GM20000 (cell line): ENCODE measurements around the gene TREM1.

Experiments used
- DNase-seq: peaks from one replicate; pipeline ENCODE4 v3.0.0; 2012; ENCODE audit warnings: low spot score
- CTCF ChIP-seq: IDR thresholded peaks from 2 replicates; pipeline ENCODE4 v1.5.1; 2012; ENCODE audit warnings: mild to moderate bottlenecking, control low read depth; ENCODE audit errors: extremely low read depth, missing control alignments

Gene TREM1

DNA sequence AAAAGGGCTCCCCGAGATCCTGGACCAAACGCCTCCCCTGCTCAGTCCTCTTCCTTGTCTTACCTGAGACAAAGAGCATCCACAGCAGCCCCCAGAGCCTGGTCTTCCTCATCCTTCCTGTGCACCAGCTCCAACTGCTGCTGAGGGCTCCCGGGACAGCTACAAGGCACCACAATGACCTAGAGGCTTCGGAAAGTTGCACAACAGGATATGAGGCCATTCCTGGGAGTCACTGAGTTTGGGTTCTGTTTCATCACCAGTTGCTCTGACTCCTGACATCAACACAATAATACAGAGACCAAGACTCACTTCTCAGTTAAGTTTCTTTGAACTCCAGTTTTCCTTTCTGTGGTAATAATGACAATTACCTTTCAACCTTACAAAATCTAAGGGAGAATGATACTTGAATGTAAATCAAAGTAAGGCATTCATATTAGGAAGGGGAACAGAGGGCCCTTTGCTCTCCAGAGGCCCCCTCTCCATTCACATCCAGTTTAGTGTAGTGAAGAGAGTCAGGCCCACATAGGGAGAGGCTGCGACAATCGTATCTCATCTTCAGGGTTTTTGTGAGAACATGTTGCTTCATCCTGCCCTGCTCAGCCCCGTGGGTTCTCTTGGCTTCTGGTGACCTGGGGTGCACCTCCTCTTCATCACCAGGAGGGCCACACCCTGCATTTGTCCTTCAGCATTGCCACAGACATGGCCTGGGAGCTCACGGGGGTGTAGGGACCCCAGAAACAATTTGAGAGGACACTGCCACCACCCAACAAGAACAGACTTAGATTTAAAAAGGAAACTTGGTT lies at the start of gene TREM1:
TREM1 (minus strand) TSS at position 139 of the 803 bp plus-strand sequence; CDS start at position 112, 27 bp downstream.
- no peak for TF ChIP-seq CTCF
- DNase-seq: no peak

DNA sequence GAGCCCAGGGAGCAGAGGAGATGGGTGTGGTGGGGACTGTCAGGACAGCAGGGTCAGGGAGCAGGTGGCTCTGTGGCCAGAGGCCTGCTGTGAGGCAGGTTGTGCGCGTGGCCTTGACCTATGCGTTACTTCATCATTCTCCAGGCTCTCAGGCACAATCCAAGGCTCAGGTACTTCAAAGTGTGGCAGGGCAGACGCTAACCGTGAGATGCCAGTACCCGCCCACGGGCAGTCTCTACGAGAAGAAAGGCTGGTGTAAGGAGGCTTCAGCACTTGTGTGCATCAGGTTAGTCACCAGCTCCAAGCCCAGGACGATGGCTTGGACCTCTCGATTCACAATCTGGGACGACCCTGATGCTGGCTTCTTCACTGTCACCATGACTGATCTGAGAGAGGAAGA lies 49.5 kb upstream of the TREM1 start:
- no peak for TF ChIP-seq CTCF
- no peak for DNase-seq

GRCh38 chr6:41335296-41335695 lies 48.8 kb upstream of the TREM1 start, which contains the start of gene NCR2:
Gene NCR2 (plus strand): TSS chr6:41335608. CDS start chr6:41335877, 269 bp downstream.
- no peak for DNase-seq
- no peak for TF ChIP-seq CTCF

DNA sequence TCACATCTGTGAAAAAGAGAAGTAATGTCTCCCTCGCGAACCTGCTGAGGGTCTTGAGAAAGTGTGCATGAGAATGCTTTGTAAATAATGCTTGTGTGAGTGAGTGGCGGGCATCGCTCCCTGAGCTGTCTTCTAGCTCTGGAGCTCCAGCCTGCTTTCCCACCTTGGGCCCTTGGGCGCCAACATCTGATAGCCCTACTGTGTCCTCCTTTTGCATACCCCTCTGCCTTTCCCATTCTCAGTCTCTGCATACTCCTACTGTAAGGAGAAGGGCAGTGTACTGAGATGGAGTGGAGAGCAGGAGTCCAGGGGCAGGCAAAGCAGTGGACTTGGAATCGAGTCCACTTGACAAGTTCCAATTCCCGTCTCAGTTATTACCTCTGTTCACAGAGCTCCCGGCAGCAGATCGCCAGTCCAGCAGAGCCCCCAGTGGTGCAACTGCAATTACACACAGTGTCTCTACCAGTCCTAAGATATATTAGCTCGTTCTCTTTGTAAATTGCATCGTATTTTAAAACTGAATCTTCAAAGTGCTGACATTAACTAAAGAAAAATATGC lies 48.1 kb upstream of the TREM1 start:
- DNase-seq: no peak
- TF ChIP-seq CTCF: peak; percentile 16

- TF ChIP-seq CTCF: no peak
- no peak for DNase-seq
Observed at GRCh38 chr6:41332842-41333736, 46.6 kb upstream of the TREM1 start.

DNA sequence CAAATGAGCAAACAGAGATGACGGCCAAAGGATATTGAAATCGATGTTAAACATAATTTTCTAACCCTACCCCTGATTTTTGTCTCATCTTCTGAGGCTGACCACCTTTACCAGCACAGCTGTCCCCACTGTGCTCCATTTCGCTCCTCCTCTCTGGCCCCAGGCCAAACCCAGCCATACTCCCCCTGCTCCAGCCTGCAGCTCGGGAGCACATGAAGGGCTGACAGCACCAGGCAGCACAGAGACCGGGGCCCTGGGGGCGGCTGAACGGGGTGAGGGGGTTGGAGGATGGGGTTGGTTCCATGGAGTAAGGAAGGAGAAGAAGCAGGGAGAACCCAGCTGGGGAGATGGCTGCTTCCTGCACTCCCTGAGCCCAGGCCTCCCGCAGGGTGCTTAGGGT lies 45.8 kb upstream of the TREM1 start:
- DNase-seq: no peak
- TF ChIP-seq CTCF: no peak
